GM23338 (cell line): Measurements from ENCODE around the gene LARGE1. TPM values are rescaled to one million over a fixed set of nuclear protein-coding genes. Genes with fewer than 3 reads are reported as not detected.
A peak's percentile ranks its signal among the peaks of the same experiment; 100 is the strongest.

Experiments used
- ATAC-seq: fragments of 200-7000 bp; cut with Tn5 transposase; 3 replicates; pipeline ENCODE4 v1.9.1; 2020
- DNase-seq: peaks from one replicate; pipeline ENCODE4 v3.0.0-alpha.2; 2015; ENCODE audit warnings: low spot score
- H2AFZ ChIP-seq: fragments of 200-600 bp; sonication (generic); 2 replicates; pipeline ENCODE4 v1.8.0; 2016; ENCODE audit warnings: antibody characterized with exemption, mild to moderate bottlenecking, moderate library complexity
- H3F3A ChIP-seq: fragments of 200-600 bp; sonication (generic); replicated peaks from 2 replicates; pipeline ENCODE4 v1.8.0; 2017; ENCODE audit warnings: antibody characterized with exemption, mixed run types, low read depth
- H3K27ac ChIP-seq: fragments of 200-600 bp; sonication (generic); 2 replicates; pipeline ENCODE4 v1.6.1; 2016; ENCODE audit warnings: low read depth
- H3K27me3 ChIP-seq: fragments of 200-600 bp; sonication (generic); 2 replicates; pipeline ENCODE4 v1.8.0; 2016; ENCODE audit warnings: mild to moderate bottlenecking, mixed run types, moderate library complexity; ENCODE audit not compliant: insufficient read depth
- H3K36me3 ChIP-seq: fragments of 200-600 bp; sonication (generic); 2 replicates; pipeline ENCODE4 v1.8.0; 2016; ENCODE audit warnings: mild to moderate bottlenecking; ENCODE audit not compliant: insufficient read depth
- H3K4me1 ChIP-seq: fragments of 200-600 bp; sonication (generic); 2 replicates; pipeline ENCODE4 v1.8.0; 2016; ENCODE audit warnings: mild to moderate bottlenecking, moderate library complexity; ENCODE audit not compliant: insufficient read depth
- H3K4me2 ChIP-seq: fragments of 200-600 bp; sonication (generic); 2 replicates; pipeline ENCODE4 v1.7.1; 2017; ENCODE audit warnings: mixed run types
- H3K4me3 ChIP-seq: fragments of 200-600 bp; sonication (generic); 2 replicates; pipeline ENCODE4 v1.6.1; 2016; ENCODE audit warnings: mixed run types
- H3K79me2 ChIP-seq: fragments of 200-600 bp; sonication (generic); replicated peaks from 2 replicates; pipeline ENCODE4 v1.8.0; 2017; ENCODE audit warnings: mild to moderate bottlenecking; ENCODE audit not compliant: insufficient read depth
- H3K9me2 ChIP-seq: fragments of 200-600 bp; sonication (generic); 2 replicates; pipeline ENCODE4 v1.8.0; 2017; ENCODE audit not compliant: insufficient read depth
- H4K20me1 ChIP-seq: fragments of 200-600 bp; sonication (generic); replicated peaks from 2 replicates; pipeline ENCODE4 v1.8.0; 2017; ENCODE audit warnings: mild to moderate bottlenecking; ENCODE audit not compliant: insufficient read depth
- H3K27ac Mint-ChIP-seq: 2 replicates; pipeline ENCODE4 v1.8.0; 2020; ENCODE audit warnings: inconsistent platforms, mild to moderate bottlenecking, moderate library complexity, mixed read lengths
- H3K27me3 Mint-ChIP-seq: 3 replicates; pipeline ENCODE4 v1.8.0; 2022; ENCODE audit warnings: low read depth, mild to moderate bottlenecking, moderate library complexity, mixed read lengths, inconsistent platforms; ENCODE audit not compliant: insufficient read depth, poor library complexity
- H3K36me3 Mint-ChIP-seq: 3 replicates; pipeline ENCODE4 v1.8.0; 2021; ENCODE audit warnings: low read depth, mild to moderate bottlenecking, inconsistent platforms, moderate library complexity, mixed read lengths
- H3K4me1 Mint-ChIP-seq: 3 replicates; pipeline ENCODE4 v1.8.0; 2020; ENCODE audit warnings: mild to moderate bottlenecking, inconsistent platforms, mixed read lengths
- H3K4me3 Mint-ChIP-seq: 3 replicates; pipeline ENCODE4 v1.8.0; 2021; ENCODE audit warnings: moderate library complexity, mild to moderate bottlenecking, inconsistent platforms, mixed read lengths
- H3K9me3 Mint-ChIP-seq: 3 replicates; pipeline ENCODE4 v1.8.0; 2020; ENCODE audit warnings: moderate library complexity, mild to moderate bottlenecking, inconsistent platforms, mixed read lengths
- CREB1 ChIP-seq: fragments of 250-450 bp; sonication (Bioruptor Pico); IDR thresholded peaks from 2 replicates; pipeline ENCODE4 v1.5.0; 2020; ENCODE audit warnings: low read depth, mild to moderate bottlenecking, moderate library complexity
- CTCF ChIP-seq, 2 experiments: fragments of 200-600 bp in 1 of 2; sonication (generic) in 1 of 2; conservative IDR thresholded peaks; 2 replicates each; pipeline versions ENCODE4 v1.5.1 to v1.6.1; 2016 to 2017; ENCODE audit warnings: antibody characterized with exemption in 2 of 2, low read depth in 2 of 2, mild to moderate bottlenecking in 2 of 2, moderate library complexity in 1 of 2
- EZH2 ChIP-seq: fragments of 200-600 bp; sonication (generic); IDR thresholded peaks from one replicate; pipeline ENCODE4 v1.8.0; 2017; ENCODE audit warnings: antibody characterized with exemption, mild to moderate bottlenecking, low read depth; ENCODE audit not compliant: unreplicated experiment
- EZH2phosphoT487 ChIP-seq: fragments of 200-600 bp; sonication (generic); IDR thresholded peaks from one replicate; pipeline ENCODE4 v1.8.1; 2018; ENCODE audit warnings: antibody characterized with exemption; ENCODE audit not compliant: unreplicated experiment
- JUNB ChIP-seq: IDR thresholded peaks from one replicate; pipeline ENCODE4 v1.6.1; 2016; ENCODE audit warnings: antibody characterized with exemption; ENCODE audit not compliant: unreplicated experiment
- NANOG ChIP-seq: IDR thresholded peaks from 2 replicates; pipeline ENCODE4 v1.6.1; 2016; ENCODE audit warnings: antibody characterized with exemption, borderline replicate concordance
- POLR2AphosphoS5 ChIP-seq: IDR thresholded peaks from 2 replicates; pipeline ENCODE4 v1.6.1; 2016; ENCODE audit warnings: antibody characterized with exemption, low read depth
- STAT1 ChIP-seq: IDR thresholded peaks from one replicate; pipeline ENCODE4 v1.6.1; 2016; ENCODE audit warnings: antibody characterized with exemption; ENCODE audit not compliant: unreplicated experiment
- ZNF114 ChIP-seq: fragments of 250-450 bp; sonication (Bioruptor Pico); IDR thresholded peaks from 2 replicates; pipeline ENCODE4 v1.5.0; 2020; ENCODE audit warnings: mild to moderate bottlenecking, moderate library complexity
- ZNF331 ChIP-seq: fragments of 250-450 bp; sonication (Bioruptor Pico); IDR thresholded peaks from 2 replicates; pipeline ENCODE4 v1.5.0; 2020; ENCODE audit warnings: low read depth, mild to moderate bottlenecking, moderate library complexity
- polyA plus RNA-seq: library from polyadenylated mRNA; unstranded; fragments of >200 nt; fragmentation: Nextera tagmentation; extraction: Ambion mirVana; gene quantifications from 2 replicates; pipeline ENCODE4 v1.2.1, GENCODE V29; 2016
- total RNA-seq: library from RNA; depleted of rRNA; stranded (reverse); fragments of >200 nt; shearing (Covaris generic); gene quantifications from 2 replicates; pipeline ENCODE4 v1.2.3, GENCODE V29; 2014
- TF ChIP-seq, protein P1 (sequence below): IDR thresholded peaks from 2 replicates; pipeline ENCODE4 v1.6.1; 2016; ENCODE audit warnings: antibody characterized with exemption

The LARGE1 gene
- total and polyA plus RNA-seq, 2 experiments from 2014 or later = 12.8 to 75.6 TPM

DNA sequence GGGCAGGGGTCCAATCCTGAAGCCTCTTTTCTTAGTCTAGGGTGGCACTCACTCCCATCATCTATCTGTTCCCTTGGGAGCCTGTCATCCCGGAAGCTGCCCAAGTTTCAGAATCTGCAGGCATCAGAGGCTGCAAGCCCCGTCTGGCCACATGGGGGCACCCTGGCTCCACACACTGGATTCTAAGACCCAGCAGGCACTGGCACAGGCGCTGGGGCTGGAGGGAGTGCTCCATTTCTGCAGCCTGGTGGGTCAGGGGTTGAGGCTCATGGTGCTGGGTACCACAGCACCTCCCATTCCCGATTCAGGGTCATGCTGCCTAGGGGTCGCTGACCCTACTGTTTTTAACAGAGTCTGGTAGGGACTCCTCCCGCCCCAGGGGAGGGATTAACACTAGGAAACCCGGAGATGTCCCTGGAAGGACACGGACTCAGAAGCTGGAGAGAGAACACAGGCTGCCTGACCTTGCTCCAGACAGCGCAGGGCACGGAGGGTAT, 618.2 kb downstream of the LARGE1 start:
- Histone ChIP-seq H2AFZ (no peak overlapping the region), H3F3A (no peaks in the 10 kb centered on the region), H3K27ac (no peak overlapping the region), H3K4me3 (no peak overlapping the region), H3K4me2 (no peak overlapping the region), H3K9me2 (no peaks in the 10 kb centered on the region), H3K36me3 (no peaks in the 10 kb centered on the region), H3K27me3 (no peaks in the 10 kb centered on the region), H3K4me1 (no peaks in the 10 kb centered on the region), H3K79me2 (no peaks in the 10 kb centered on the region), H4K20me1 (no peaks in the 10 kb centered on the region; the same call in none of the 2 replicates)
- H3K36me3 Mint-ChIP-seq = peaks cover 11% of the 10 kb centered on the region
- peak; percentile 96 for ATAC-seq
- TF ChIP-seq CTCF (conservative IDR thresholded peaks at IDR 0.05; ENCODE audit: low read depth in 2 of 2) (peak; percentile 91 to 95), EZH2phosphoT487 (no peak)
- peaks cover 9% of the 10 kb centered on the region for H3K4me1 Mint-ChIP-seq
- no peaks in the 10 kb centered on the region for H3K9me3 Mint-ChIP-seq
- H3K4me3 Mint-ChIP-seq = no peak overlapping the region
- peaks cover 5% of the 10 kb centered on the region for H3K27me3 Mint-ChIP-seq
- peak overlapping the region; percentile 28; the same call in 1 of the 2 replicates for H3K27ac Mint-ChIP-seq
- peak; percentile 93 for DNase-seq

GRCh38 chr22:33300165-33300564, 620.1 kb downstream of the LARGE1 start:
- Histone ChIP-seq H3K4me3 (no peak overlapping the region), H4K20me1 (no peaks in the 10 kb centered on the region; the same call in none of the 2 replicates), H3K27me3 (no peaks in the 10 kb centered on the region), H3K27ac (no peak overlapping the region), H3K4me1 (no peaks in the 10 kb centered on the region), H3F3A (no peaks in the 10 kb centered on the region), H3K4me2 (no peak overlapping the region), H3K36me3 (no peaks in the 10 kb centered on the region), H2AFZ (no peak overlapping the region), H3K79me2 (no peaks in the 10 kb centered on the region), H3K9me2 (no peaks in the 10 kb centered on the region)
- DNase-seq = no peak
- Mint-ChIP-seq H3K9me3 (no peaks in the 10 kb centered on the region), H3K27me3 (peaks cover 2% of the 10 kb centered on the region), H3K4me1 (peaks cover 9% of the 10 kb centered on the region), H3K36me3 (peaks cover 13% of the 10 kb centered on the region), H3K27ac (no peak overlapping the region; the same call in 1 of the 2 replicates), H3K4me3 (no peak overlapping the region)
- ATAC-seq = no peak
- no peak for TF ChIP-seq ZNF331
- TF ChIP-seq CTCF (conservative IDR thresholded peaks at IDR 0.05; ENCODE audit: low read depth in 2 of 2) = no peak
- TF ChIP-seq CREB1 (CRISPR knock-in tag) = no peak
- no peak for TF ChIP-seq POLR2AphosphoS5
- no peak for TF ChIP-seq NANOG
- TF ChIP-seq, protein P1, sequence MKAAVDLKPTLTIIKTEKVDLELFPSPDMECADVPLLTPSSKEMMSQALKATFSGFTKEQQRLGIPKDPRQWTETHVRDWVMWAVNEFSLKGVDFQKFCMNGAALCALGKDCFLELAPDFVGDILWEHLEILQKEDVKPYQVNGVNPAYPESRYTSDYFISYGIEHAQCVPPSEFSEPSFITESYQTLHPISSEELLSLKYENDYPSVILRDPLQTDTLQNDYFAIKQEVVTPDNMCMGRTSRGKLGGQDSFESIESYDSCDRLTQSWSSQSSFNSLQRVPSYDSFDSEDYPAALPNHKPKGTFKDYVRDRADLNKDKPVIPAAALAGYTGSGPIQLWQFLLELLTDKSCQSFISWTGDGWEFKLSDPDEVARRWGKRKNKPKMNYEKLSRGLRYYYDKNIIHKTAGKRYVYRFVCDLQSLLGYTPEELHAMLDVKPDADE = no peak
- TF ChIP-seq EZH2 = no peak
- no peak for TF ChIP-seq JUNB
- TF ChIP-seq ZNF114 (CRISPR knock-in tag) = no peak
- TF ChIP-seq STAT1 = no peak
- TF ChIP-seq EZH2phosphoT487 = no peak
